GM12878 (cell line): ENCODE data around the gene SLC6A8. TPM values are rescaled to one million over a fixed set of nuclear protein-coding genes. Genes with fewer than 3 reads are reported as not detected.
"Not testable (repeated sequence)": the region's sequence is repeated elsewhere in the genome, so short reads cannot be mapped to it uniquely, and the experiment has no call there.

Experiments used
- ATAC-seq: fragments of 200-7000 bp; cut with Tn5 transposase; 3 replicates; pipeline ENCODE4 v1.9.1; 2020; ENCODE audit warnings: mild to moderate bottlenecking, moderate library complexity
- BruUV-seq: library from RNA; stranded (reverse); fragments of 400-500 nt; replicated peaks from 2 replicates; lab custom pipeline; 2021; lab: Mats Ljungman, UMichigan
- CTCF ChIA-PET: fragments of 300-600 bp; sonication (Branson Sonifier 250); formaldehyde crosslinking; extraction: SDS; loops from one replicate; lab custom pipeline; 2021; ENCODE audit warnings: inconsistent platforms; lab: Yijun Ruan, JAX
- POLR2A ChIA-PET: fragments of 350-600 bp; formaldehyde crosslinking; extraction: SDS; loops from one replicate; lab custom pipeline; 2021; ENCODE audit warnings: inconsistent platforms; lab: Charles Lee
- RAD21 ChIA-PET: fragments of 300-600 bp; sonication (Branson Sonifier 250); formaldehyde crosslinking; loops from one replicate; lab custom pipeline; 2023; ENCODE audit warnings: antibody characterized with exemption; ENCODE audit not compliant: unreplicated experiment; lab: Charles Lee
- SMC1A ChIA-PET: fragments of 300-600 bp; sonication (Branson Sonifier 250); formaldehyde crosslinking; loops from one replicate; lab custom pipeline; 2023; ENCODE audit not compliant: unreplicated experiment, uncharacterized antibody; lab: Charles Lee
- DNase-seq: peaks from one replicate; pipeline ENCODE4 v3.0.0-alpha.2; 2011; ENCODE audit warnings: low read depth, low spot score
- FAIRE-seq: peaks from 3 replicates; lab custom pipeline; 2011; peaks lifted over from hg19 to GRCh38; lab: Jason Lieb, UNC
- H2AFZ ChIP-seq: 2 replicates; pipeline ENCODE4 v1.6.0; 2011; ENCODE audit warnings: low read depth, low read length, control low read depth; ENCODE audit not compliant: control insufficient read depth
- H3K27ac ChIP-seq: 2 replicates; pipeline ENCODE4 v1.5.1; 2011; ENCODE audit warnings: control low read depth; ENCODE audit not compliant: control insufficient read depth, insufficient read depth
- H3K27me3 ChIP-seq, 2 experiments: replicated peaks in 1 of 2; 2 replicates each; pipeline versions ENCODE4 v1.6.0 to v1.6.1; 2011; ENCODE audit warnings: low read length in 1 of 2; ENCODE audit not compliant: control insufficient read depth in 2 of 2, insufficient read depth in 2 of 2
- H3K36me3 ChIP-seq, 2 experiments: 2 replicates each; pipeline ENCODE4 v1.5.1; 2011; ENCODE audit warnings: low read length in 1 of 2; ENCODE audit not compliant: control insufficient read depth in 2 of 2, insufficient read depth in 2 of 2
- H3K4me1 ChIP-seq: 2 replicates; pipeline ENCODE4 v1.6.1; 2011; ENCODE audit warnings: mild to moderate bottlenecking, low read length, moderate library complexity, mixed read lengths; ENCODE audit not compliant: control insufficient read depth, insufficient read depth
- H3K4me2 ChIP-seq: 2 replicates; pipeline ENCODE4 v1.6.0; 2011; ENCODE audit warnings: control low read depth; ENCODE audit not compliant: control insufficient read depth, insufficient read depth
- H3K4me3 ChIP-seq: fragments of 200-600 bp; sonication (generic); 2 replicates; pipeline ENCODE4 v1.5.1; 2016
- H3K79me2 ChIP-seq: 2 replicates; pipeline ENCODE4 v1.6.0; 2011; ENCODE audit warnings: low read length; ENCODE audit not compliant: control insufficient read depth, insufficient read depth
- H3K9ac ChIP-seq: 2 replicates; pipeline ENCODE4 v1.8.0; 2011; ENCODE audit warnings: low read length, control low read depth, mixed read lengths; ENCODE audit not compliant: control insufficient read depth, insufficient read depth
- H3K9me3 ChIP-seq: replicated peaks from 3 replicates; pipeline ENCODE4 v1.5.1; 2011; ENCODE audit warnings: mild to moderate bottlenecking, low read length; ENCODE audit not compliant: control insufficient read depth, insufficient read depth
- H4K20me1 ChIP-seq: 2 replicates; pipeline ENCODE4 v1.6.0; 2011; ENCODE audit not compliant: control insufficient read depth, insufficient read depth
- BACH1 ChIP-seq: fragments of 450-650 bp; IDR thresholded peaks from 2 replicates; pipeline ENCODE4 v1.6.1; 2017; ENCODE audit warnings: mild to moderate bottlenecking, borderline replicate concordance
- CEBPB ChIP-seq, 2 experiments: fragments of 150-350 bp in 1 of 2; IDR thresholded peaks; 2 replicates each; pipeline ENCODE4 v1.6.1; 2012 to 2014; ENCODE audit warnings: low read depth in 2 of 2, low read length in 2 of 2, borderline replicate concordance in 1 of 2, inconsistent platforms in 1 of 2
- ETV6 ChIP-seq, 2 experiments: fragments of 450-650 bp in 1 of 2; IDR thresholded peaks in 1 of 2; conservative IDR thresholded peaks in 1 of 2; 2 replicates each; pipeline ENCODE4 v1.6.1; 2014; ENCODE audit warnings: antibody characterized with exemption in 1 of 2, borderline replicate concordance in 1 of 2, low read depth in 1 of 2, mild to moderate bottlenecking in 1 of 2, moderate library complexity in 1 of 2
- IKZF2 ChIP-seq, 2 experiments: fragments of 450-650 bp; IDR thresholded peaks; 2 replicates each; pipeline ENCODE4 v1.6.1; 2017; ENCODE audit warnings: mild to moderate bottlenecking in 2 of 2, moderate library complexity in 2 of 2
- JUNB ChIP-seq: IDR thresholded peaks from 2 replicates; pipeline ENCODE4 v1.6.1; 2016; ENCODE audit warnings: antibody characterized with exemption, mild to moderate bottlenecking
- KLF5 ChIP-seq: fragments of 450-650 bp; IDR thresholded peaks from 2 replicates; pipeline ENCODE4 v1.6.1; 2014; ENCODE audit warnings: mild to moderate bottlenecking; ENCODE audit not compliant: partially characterized antibody
- MLLT1 ChIP-seq: fragments of 450-650 bp; IDR thresholded peaks from 2 replicates; pipeline ENCODE4 v1.6.1; 2016; ENCODE audit warnings: mild to moderate bottlenecking
- SMARCA5 ChIP-seq: fragments of 450-650 bp; IDR thresholded peaks from 2 replicates; pipeline ENCODE4 v1.6.1; 2017; ENCODE audit warnings: mild to moderate bottlenecking
- WGBS: methylation state at CpG from one replicate; pipeline ENCODE4 v1.1.6; 2016; ENCODE audit warnings: low lambda C conversion rate; ENCODE audit not compliant: insufficient replicate concordance, insufficient coverage; ENCODE audit errors: missing lambda C conversion rate; 5-methylcytosine and 5-hydroxymethylcytosine counted together
- in situ Hi-C: fragments of 300-500 bp; cut with MboI; formaldehyde crosslinking; loops from 9 replicates; pipeline ENCODE4 v1.14.3; 2018; ENCODE audit warnings: mixed read lengths
- intact Hi-C: fragments of 100-400 bp; cut with micrococcal nuclease; formaldehyde crosslinking; loops from one replicate; pipeline ENCODE4 v1.14.2; 2022; ENCODE audit not compliant: unreplicated experiment
- polyA plus RNA-seq, 11 experiments: library from polyadenylated mRNA; depleted of rRNA in 4 of 11; unstranded in 6 of 11; stranded (reverse) in 5 of 11; fragments of >200 nt; fragmentation: Nextera tagmentation in 4 of 11; fragmentation: Illumina TruSeq in 1 of 11; extraction: Ambion mirVana in 4 of 11; extraction: Trizol in 1 of 11; gene quantifications; 1 replicate in 1 of 11; 2 replicates in 10 of 11; pipeline versions ENCODE4 v1.2.1 to v1.2.3, GENCODE V29; 2011 to 2016; ENCODE audit warnings: inconsistent platforms in 2 of 11, missing spikeins in 2 of 11, low read depth in 1 of 11
- total RNA-seq, 4 experiments: library from RNA; depleted of rRNA in 3 of 4; stranded (reverse); fragments of >200 nt in 3 of 4; fragmentation: Illumina TruSeq in 1 of 4; extraction: Trizol in 1 of 4; gene quantifications; 2 replicates each; pipeline versions ENCODE4 v1.2.1 to v1.2.3, GENCODE V29; 2013 to 2021
- TF ChIP-seq, protein P1 (sequence below): fragments of 150-350 bp; IDR thresholded peaks from 2 replicates; pipeline ENCODE4 v1.6.1; 2014; ENCODE audit warnings: mild to moderate bottlenecking, low read depth, low read length

Gene SLC6A8
- total and polyA plus RNA-seq, 10 of the 15 experiments (the other 5 are each of a cell fraction or from before 2014, with no cell fraction given), result 0.01 to 0.72 (median 0.17) TPM; not detected in 6

- DNase-seq, H3K4me2 ChIP-seq, SMC1A ChIA-PET, H3K9me3 ChIP-seq, H3K79me2 ChIP-seq, H4K20me1 ChIP-seq, H3K36me3 ChIP-seq, POLR2A ChIA-PET, H3K27ac ChIP-seq, H3K4me3 ChIP-seq, intact Hi-C loops, RAD21 ChIA-PET, H3K27me3 ChIP-seq, ATAC-seq, H3K9ac ChIP-seq, FAIRE-seq, H2AFZ ChIP-seq, BruUV-seq: not testable (repeated sequence)
- CTCF ChIA-PET, result interaction anchor here (1.5 kb wide), 1 partner anchor 64 kb away, joined by 4 read pairs; no protein-coding TSS in a partner anchor
- WGBS, result 86% methylated on average over 23 of the region's 23 CpGs
- peaks cover 30% of the 10 kb centered on the region for H3K4me1 ChIP-seq
- in situ Hi-C loops, result loop anchor here (10.0 kb wide), 2 partner anchors 55 kb away; partner anchors contain the start of genes PNCK and SRPK3
These were observed 42.4 kb downstream of the SLC6A8 start for GRCh38 chrX:153730115-153730514.

GRCh38 chrX:153731117-153731844, 43.6 kb downstream of the SLC6A8 start:
- no TSS peak for BruUV-seq
- Histone ChIP-seq H3K9ac (no peak overlapping the region), H4K20me1 (no peaks in the 10 kb centered on the region), H3K36me3 (no peaks in the 10 kb centered on the region), H3K27ac (no peak overlapping the region; the same call in 1 of the 2 replicates), H2AFZ (no peak overlapping the region), H3K4me2 (no peak overlapping the region), H3K9me3 (peaks cover 2% of the 10 kb centered on the region; the same call in 1 of the 3 replicates), H3K27me3 (no peaks in the 10 kb centered on the region), H3K79me2 (no peaks in the 10 kb centered on the region), H3K4me3 (no peak overlapping the region), H3K4me1 (peaks cover 20% of the 10 kb centered on the region)
- DNase-seq, result no peak
- ChIA-PET CTCF (interaction anchor here (0.5 to 1.5 kb wide), 2 partner anchors 65 to 87 kb away, joined by 3 to 4 read pairs; no protein-coding TSS in a partner anchor), POLR2A (no interaction called here), SMC1A (no interaction called here), RAD21 (no interaction called here)
- intact Hi-C loops, result no loop called here
- peak; percentile 13; the same call in 1 of the 3 replicates for ATAC-seq
- in situ Hi-C loops, result loop anchor here (10.0 kb wide), 2 partner anchors 54 to 56 kb away; partner anchors contain the start of genes PNCK and SRPK3
- TF ChIP-seq IKZF2 (IDR thresholded peaks at IDR 0.05), result peak in 1 of 2 experiments; percentile 22; a peak in 1 of 4 replicates
- no peak for TF ChIP-seq BACH1
- peak; percentile 48; the same call in 1 of the 2 replicates for TF ChIP-seq JUNB
- TF ChIP-seq ETV6 (conservative IDR thresholded peaks at IDR 0.05 in 1 of 2, IDR thresholded peaks at IDR 0.05 in 1 of 2; ENCODE audit: borderline replicate concordance in 1 of 2, low read depth in 1 of 2), result no peak
- no peak for TF ChIP-seq MLLT1
- peak in 1 of 2 experiments; percentile 51; a peak in 1 of 4 replicates for TF ChIP-seq CEBPB (IDR thresholded peaks at IDR 0.05; ENCODE audit: borderline replicate concordance in 1 of 2, low read depth in 2 of 2, low read length in 2 of 2)
- TF ChIP-seq, protein P1, sequence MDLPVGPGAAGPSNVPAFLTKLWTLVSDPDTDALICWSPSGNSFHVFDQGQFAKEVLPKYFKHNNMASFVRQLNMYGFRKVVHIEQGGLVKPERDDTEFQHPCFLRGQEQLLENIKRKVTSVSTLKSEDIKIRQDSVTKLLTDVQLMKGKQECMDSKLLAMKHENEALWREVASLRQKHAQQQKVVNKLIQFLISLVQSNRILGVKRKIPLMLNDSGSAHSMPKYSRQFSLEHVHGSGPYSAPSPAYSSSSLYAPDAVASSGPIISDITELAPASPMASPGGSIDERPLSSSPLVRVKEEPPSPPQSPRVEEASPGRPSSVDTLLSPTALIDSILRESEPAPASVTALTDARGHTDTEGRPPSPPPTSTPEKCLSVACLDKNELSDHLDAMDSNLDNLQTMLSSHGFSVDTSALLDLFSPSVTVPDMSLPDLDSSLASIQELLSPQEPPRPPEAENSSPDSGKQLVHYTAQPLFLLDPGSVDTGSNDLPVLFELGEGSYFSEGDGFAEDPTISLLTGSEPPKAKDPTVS, result 0 out of 2 replicates have a peak, but pooled peaks have one; percentile 34
- TF ChIP-seq SMARCA5, result no peak
- no peak for TF ChIP-seq KLF5
- FAIRE-seq, result peak; percentile 35
- 53% methylated on average over 6 of the region's 6 CpGs for WGBS
